ENCODE data around the gene DCP1A.

GRCh38 chr3:53375019-53375418 is 27.7 kb upstream of the DCP1A start:
- TF ChIP-seq CTCF (IDR thresholded peaks at IDR 0.05) = peak; percentile 47 to 76 (median 66)
- TF ChIP-seq POLR2A (IDR thresholded peaks at IDR 0.05) = no peak
- TF ChIP-seq EP300 (IDR thresholded peaks at IDR 0.05) = no peak

Data from tibial nerve (tissue), 4 donors.